ENCODE results near the gene MGAT1. TPM values are rescaled to one million over a fixed set of nuclear protein-coding genes. Genes with fewer than 3 reads are reported as not detected.

Gene MGAT1
- polyA plus RNA-seq, 2 of the 4 experiments (the other 2 are of a cell fraction): 53.0 to 61.8 TPM

- peaks cover 2% of the 10 kb centered on the region; the same call in 1 of the 3 replicates for H3K4me1 ChIP-seq
- no peak overlapping the region for H3K4me3 ChIP-seq
- POLR2A ChIA-PET: interaction anchor here (0.7 kb wide), 1 partner anchor 10 kb away, joined by 3 read pairs; no protein-coding TSS in a partner anchor
- H3K4me2 ChIP-seq: no peak overlapping the region
- no peak for DNase-seq (ENCODE audit: low read depth in 1 of 2, low spot score in 1 of 2)
- no peak overlapping the region for H3K27ac ChIP-seq
- no peak for FAIRE-seq
- no peaks in the 10 kb centered on the region for H3K9me3 ChIP-seq
- no peak for ATAC-seq
- WGBS (ENCODE audit: missing lambda C conversion rate): 95% methylated on average over 48 of the region's 60 CpGs
- CTCF ChIA-PET: interaction anchor here (1.2 to 2.6 kb wide), 5 partner anchors 9 to 76 kb away, joined by 3 to 9 read pairs (median 7); no protein-coding TSS in a partner anchor
- TF ChIP-seq TP53 (CRISPR knock-in tag; IDR thresholded peaks at IDR 0.05) (no peak), FOXS1 (CRISPR knock-in tag; IDR thresholded peaks at IDR 0.05) (no peak), RNF2 (IDR thresholded peaks at IDR 0.05; ENCODE audit: borderline replicate concordance, low read depth) (no peak), SMC3 (IDR thresholded peaks at IDR 0.05) (no peak)
Observed at GRCh38 chr5:180792287-180792964, 10.2 kb downstream of the MGAT1 start.

GRCh38 chr5:180791611-180792213, 10.9 kb downstream of the MGAT1 start:
- DNase-seq (ENCODE audit: low read depth in 1 of 2, low spot score in 1 of 2): no peak
- POLR2A ChIA-PET: no interaction called here
- ATAC-seq: no peak
- no peak for TF ChIP-seq USF2 (IDR thresholded peaks at IDR 0.05)
- TF ChIP-seq RCOR1 (IDR thresholded peaks at IDR 0.05; ENCODE audit: low read depth, low read length): no peak
- no peak for TF ChIP-seq CHD4 (IDR thresholded peaks at IDR 0.05; ENCODE audit: borderline replicate concordance)
- no peak for TF ChIP-seq NPAS2 (CRISPR knock-in tag; IDR thresholded peaks at IDR 0.05; ENCODE audit: borderline replicate concordance)
- TF ChIP-seq ESRRA (IDR thresholded peaks at IDR 0.05; ENCODE audit: borderline replicate concordance, low read length): no peak
- TF ChIP-seq MAFK (IDR thresholded peaks at IDR 0.05; ENCODE audit: partially characterized antibody): no peak
- no peak for TF ChIP-seq PBX3 (IDR thresholded peaks at IDR 0.05)
- TF ChIP-seq FOXS1 (CRISPR knock-in tag; IDR thresholded peaks at IDR 0.05): no peak
- TF ChIP-seq POLR2A (IDR thresholded peaks at IDR 0.05; ENCODE audit: low read length): no peak
- TF ChIP-seq JUNB (IDR thresholded peaks at IDR 0.05): no peak
- no peak for TF ChIP-seq BHLHE40 (IDR thresholded peaks at IDR 0.05; ENCODE audit: low read depth, low read length)
- no peak for TF ChIP-seq NFE2L2 (conservative IDR thresholded peaks at IDR 0.05; ENCODE audit: low read length)
- no peak for TF ChIP-seq FOSL2 (IDR thresholded peaks at IDR 0.05)
- TF ChIP-seq FOSL2 (CRISPR knock-in tag; IDR thresholded peaks at IDR 0.05): no peak
- TF ChIP-seq, protein P1, sequence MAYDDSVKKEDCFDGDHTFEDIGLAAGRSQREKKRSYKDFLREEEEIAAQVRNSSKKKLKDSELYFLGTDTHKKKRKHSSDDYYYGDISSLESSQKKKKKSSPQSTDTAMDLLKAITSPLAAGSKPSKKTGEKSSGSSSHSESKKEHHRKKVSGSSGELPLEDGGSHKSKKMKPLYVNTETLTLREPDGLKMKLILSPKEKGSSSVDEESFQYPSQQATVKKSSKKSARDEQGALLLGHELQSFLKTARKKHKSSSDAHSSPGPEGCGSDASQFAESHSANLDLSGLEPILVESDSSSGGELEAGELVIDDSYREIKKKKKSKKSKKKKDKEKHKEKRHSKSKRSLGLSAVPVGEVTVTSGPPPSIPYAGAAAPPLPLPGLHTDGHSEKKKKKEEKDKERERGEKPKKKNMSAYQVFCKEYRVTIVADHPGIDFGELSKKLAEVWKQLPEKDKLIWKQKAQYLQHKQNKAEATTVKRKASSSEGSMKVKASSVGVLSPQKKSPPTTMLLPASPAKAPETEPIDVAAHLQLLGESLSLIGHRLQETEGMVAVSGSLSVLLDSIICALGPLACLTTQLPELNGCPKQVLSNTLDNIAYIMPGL (CRISPR knock-in tag; IDR thresholded peaks at IDR 0.05; ENCODE audit: borderline replicate concordance): no peak
- no peak for TF ChIP-seq CBX2 (IDR thresholded peaks at IDR 0.05; ENCODE audit: borderline replicate concordance, low read depth)
- Histone ChIP-seq H3K9me3 (no peaks in the 10 kb centered on the region), H3K4me2 (no peak overlapping the region), H3K27ac (no peak overlapping the region), H3K4me3 (no peak overlapping the region), H3K4me1 (no peaks in the 10 kb centered on the region)
- CTCF ChIA-PET: interaction anchor here (1.2 to 2.6 kb wide), 5 partner anchors 10 to 77 kb away, joined by 3 to 9 read pairs (median 7); no protein-coding TSS in a partner anchor
- WGBS (ENCODE audit: missing lambda C conversion rate): 93% methylated on average over 18 of the region's 31 CpGs
- no peak for FAIRE-seq

- FAIRE-seq: no peak
- ChIA-PET CTCF (interaction anchor here (0.7 to 2.6 kb wide), 4 partner anchors 9 to 78 kb away, joined by 3 to 9 read pairs (median 5); no protein-coding TSS in a partner anchor), POLR2A (no interaction called here)
- ATAC-seq: no peak
- WGBS (ENCODE audit: missing lambda C conversion rate): 85% methylated on average over 6 of the region's 6 CpGs
- no peak overlapping the region for H3K4me2 ChIP-seq
- no peak overlapping the region for H3K4me3 ChIP-seq
- H3K9me3 ChIP-seq: no peaks in the 10 kb centered on the region
- H3K27ac ChIP-seq: no peak overlapping the region
- peaks cover 6% of the 10 kb centered on the region for H3K4me1 ChIP-seq
- no peak for DNase-seq (ENCODE audit: low read depth in 1 of 2, low spot score in 1 of 2)
- TF ChIP-seq MAX (IDR thresholded peaks at IDR 0.05) (no peak), ZNF302 (CRISPR knock-in tag; IDR thresholded peaks at IDR 0.05) (no peak), HDAC2 (IDR thresholded peaks at IDR 0.05) (no peak), HOXA7 (CRISPR knock-in tag; IDR thresholded peaks at IDR 0.05) (no peak), ZC3H11A (IDR thresholded peaks at IDR 0.05) (no peak), CEBPB (IDR thresholded peaks at IDR 0.05) (no peak), HEYL (CRISPR knock-in tag; IDR thresholded peaks at IDR 0.05) (no peak), POLR2A (IDR thresholded peaks at IDR 0.05; ENCODE audit: low read length) (no peak), POLR2AphosphoS2 (conservative IDR thresholded peaks at IDR 0.05; ENCODE audit: low read length) (no peak), TFCP2L1 (CRISPR knock-in tag; IDR thresholded peaks at IDR 0.05) (no peak)
- TF ChIP-seq, protein P2, sequence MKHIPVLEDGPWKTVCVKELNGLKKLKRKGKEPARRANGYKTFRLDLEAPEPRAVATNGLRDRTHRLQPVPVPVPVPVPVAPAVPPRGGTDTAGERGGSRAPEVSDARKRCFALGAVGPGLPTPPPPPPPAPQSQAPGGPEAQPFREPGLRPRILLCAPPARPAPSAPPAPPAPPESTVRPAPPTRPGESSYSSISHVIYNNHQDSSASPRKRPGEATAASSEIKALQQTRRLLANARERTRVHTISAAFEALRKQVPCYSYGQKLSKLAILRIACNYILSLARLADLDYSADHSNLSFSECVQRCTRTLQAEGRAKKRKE (CRISPR knock-in tag; IDR thresholded peaks at IDR 0.05; ENCODE audit: low read depth): no peak
- TF ChIP-seq, protein P3, sequence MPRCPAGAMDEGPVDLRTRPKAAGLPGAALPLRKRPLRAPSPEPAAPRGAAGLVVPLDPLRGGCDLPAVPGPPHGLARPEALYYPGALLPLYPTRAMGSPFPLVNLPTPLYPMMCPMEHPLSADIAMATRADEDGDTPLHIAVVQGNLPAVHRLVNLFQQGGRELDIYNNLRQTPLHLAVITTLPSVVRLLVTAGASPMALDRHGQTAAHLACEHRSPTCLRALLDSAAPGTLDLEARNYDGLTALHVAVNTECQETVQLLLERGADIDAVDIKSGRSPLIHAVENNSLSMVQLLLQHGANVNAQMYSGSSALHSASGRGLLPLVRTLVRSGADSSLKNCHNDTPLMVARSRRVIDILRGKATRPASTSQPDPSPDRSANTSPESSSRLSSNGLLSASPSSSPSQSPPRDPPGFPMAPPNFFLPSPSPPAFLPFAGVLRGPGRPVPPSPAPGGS (IDR thresholded peaks at IDR 0.05): no peak
Observed at GRCh38 chr5:180790524-180790923, 12.1 kb downstream of the MGAT1 start.

Measured in A549 (cell line).